ENCODE data around the gene ITGB1BP2. TPM values are rescaled to one million over a fixed set of nuclear protein-coding genes. Genes with fewer than 3 reads are reported as not detected.
"Not testable (repeated sequence)": the region's sequence is repeated elsewhere in the genome, so short reads cannot be mapped to it uniquely, and the experiment has no call there.

Gene ITGB1BP2
- total and polyA plus RNA-seq, 2 of the 8 experiments (the other 6 are each of a cell fraction or from before 2014, with no cell fraction given) = 2.9 to 5.2 TPM

- H3K4me2 ChIP-seq (ENCODE audit: insufficient read depth in 1 of 2, low read depth in 2 of 2, low read length in 2 of 2) = no peak overlapping the region
These were observed 14.4 kb downstream of the ITGB1BP2 start for GRCh38 chrX:71315917-71316316.

GRCh38 chrX:71316959-71317358 lies 15.4 kb downstream of the ITGB1BP2 start:
- H2BK12ac ChIP-seq (ENCODE audit: low read depth, low read length); H3K18ac ChIP-seq (ENCODE audit: extremely low read depth, low read length); H3K56ac ChIP-seq (replicated peaks; ENCODE audit: insufficient read length, low read depth, low read length); DNase-seq (ENCODE audit: low read depth in 1 of 2, low spot score in 2 of 2); H4K91ac ChIP-seq (replicated peaks; ENCODE audit: insufficient read length, low read length); CTCF ChIA-PET (ENCODE audit: partially characterized antibody); H3K9me3 ChIP-seq (ENCODE audit: insufficient read depth in 2 of 2, low read depth in 1 of 2, low read length in 1 of 2); H2BK15ac ChIP-seq (ENCODE audit: low read length); H3K14ac ChIP-seq (ENCODE audit: insufficient read length); H2BK5ac ChIP-seq (ENCODE audit: low read depth, low read length); H3K36me3 ChIP-seq (ENCODE audit: control insufficient read depth in 2 of 4, insufficient read depth in 4 of 4, low read length in 3 of 4); H4K5ac ChIP-seq (ENCODE audit: insufficient read length, low read depth, low read length); FAIRE-seq; H2AK5ac ChIP-seq (ENCODE audit: low read depth, low read length); H3K4me2 ChIP-seq (ENCODE audit: insufficient read depth in 1 of 2, low read depth in 2 of 2, low read length in 2 of 2); H3K4ac ChIP-seq (replicated peaks; ENCODE audit: insufficient read length, low read depth, low read length); H3K23ac ChIP-seq (ENCODE audit: insufficient read length); H2BK120ac ChIP-seq (replicated peaks; ENCODE audit: low read depth, low read length); H3K23me2 ChIP-seq (ENCODE audit: low read depth, low read length); H3K79me2 ChIP-seq (ENCODE audit: control insufficient read depth in 1 of 2, insufficient read depth in 2 of 2, low read length in 2 of 2); H3K79me1 ChIP-seq (ENCODE audit: low read depth, low read length); H4K20me1 ChIP-seq (replicated peaks in 1 of 2; ENCODE audit: control insufficient read depth in 1 of 2, insufficient read depth in 2 of 2, low read length in 2 of 2); H4K8ac ChIP-seq (ENCODE audit: extremely low read depth, insufficient read depth, low read length); H3K4me3 ChIP-seq (ENCODE audit: extremely low read depth in 1 of 4, insufficient read depth in 2 of 4, low read depth in 3 of 4, low read length in 4 of 4); H3K27me3 ChIP-seq (replicated peaks in 1 of 4; ENCODE audit: control insufficient read depth in 3 of 4, extremely low read depth in 1 of 4, insufficient read depth in 3 of 4, low read length in 3 of 4); H2BK20ac ChIP-seq (ENCODE audit: low read length); H3K9ac ChIP-seq (replicated peaks in 1 of 4; ENCODE audit: extremely low read depth in 1 of 4, low read depth in 3 of 4, low read length in 3 of 4); H3K4me1 ChIP-seq (replicated peaks in 1 of 4; ENCODE audit: control insufficient read depth in 3 of 4, insufficient read depth in 4 of 4, low read length in 3 of 4); H3K27ac ChIP-seq (ENCODE audit: low read depth, low read length); H2AFZ ChIP-seq (ENCODE audit: low read length): not testable (repeated sequence)
- WGBS, 2 experiments (ENCODE audit: extremely low coverage in 1 of 2, insufficient coverage in 1 of 2, insufficient read length in 1 of 2, insufficient replicate concordance in 2 of 2, low coverage in 1 of 2, low lambda C conversion rate in 2 of 2, missing lambda C conversion rate in 1 of 2) = no CpG with 5 or more reads among the region's 1 CpG
- POLR2A ChIA-PET (ENCODE audit: partially characterized antibody) = interaction anchor here (1.5 kb wide), 1 partner anchor 10 kb away, joined by 3 read pairs; no protein-coding TSS in a partner anchor

More at GRCh38 chrX:71315917-71316316, 14.4 kb downstream of the ITGB1BP2 start:
- H3K9me3 ChIP-seq (ENCODE audit: insufficient read depth in 2 of 2, low read depth in 1 of 2, low read length in 1 of 2) = no peaks in the 10 kb centered on the region
- no peak overlapping the region for H2BK15ac ChIP-seq (ENCODE audit: low read length)
- H3K23ac ChIP-seq (ENCODE audit: insufficient read length) = no peak overlapping the region
- ChIA-PET POLR2A (ENCODE audit: partially characterized antibody) (interaction anchor here (1.1 to 1.2 kb wide), 2 partner anchors 12 to 19 kb away, joined by 3 read pairs; no protein-coding TSS in a partner anchor), CTCF (ENCODE audit: partially characterized antibody) (no interaction called here)
- H3K79me2 ChIP-seq (ENCODE audit: control insufficient read depth in 1 of 2, insufficient read depth in 2 of 2, low read length in 2 of 2) = no peaks in the 10 kb centered on the region
- H3K56ac ChIP-seq (replicated peaks; ENCODE audit: insufficient read length, low read depth, low read length) = no peak overlapping the region
- no peak overlapping the region for H3K14ac ChIP-seq (ENCODE audit: insufficient read length)
- no peak overlapping the region for H2BK20ac ChIP-seq (ENCODE audit: low read length)
- H3K36me3 ChIP-seq (ENCODE audit: control insufficient read depth in 2 of 4, insufficient read depth in 4 of 4, low read length in 3 of 4) = peaks cover 0 to 2% (median 0%) of the 10 kb centered on the region in 4 experiments; a peak in 1 of 8 replicates
- H3K4me3 ChIP-seq (ENCODE audit: extremely low read depth in 1 of 4, insufficient read depth in 2 of 4, low read depth in 3 of 4, low read length in 4 of 4) = no peak overlapping the region
- 93% methylated on average over 3 of the region's 7 CpGs; no CpG with 5 or more reads in 1 of the 2 experiments for WGBS, 2 experiments (ENCODE audit: extremely low coverage in 1 of 2, insufficient coverage in 1 of 2, insufficient read length in 1 of 2, insufficient replicate concordance in 2 of 2, low coverage in 1 of 2, low lambda C conversion rate in 2 of 2, missing lambda C conversion rate in 1 of 2)
- no peaks in the 10 kb centered on the region for H3K23me2 ChIP-seq (ENCODE audit: low read depth, low read length)
- no peak overlapping the region for H2BK120ac ChIP-seq (replicated peaks; ENCODE audit: low read depth, low read length)
- no peak overlapping the region for H4K91ac ChIP-seq (replicated peaks; ENCODE audit: insufficient read length, low read length)
- H4K5ac ChIP-seq (ENCODE audit: insufficient read length, low read depth, low read length) = no peak overlapping the region
- no peak overlapping the region for H3K27ac ChIP-seq (ENCODE audit: low read depth, low read length)
- no peaks in the 10 kb centered on the region for H3K79me1 ChIP-seq (ENCODE audit: low read depth, low read length)
- H2BK12ac ChIP-seq (ENCODE audit: low read depth, low read length) = no peak overlapping the region
- no peaks in the 10 kb centered on the region for H4K20me1 ChIP-seq (replicated peaks in 1 of 2; ENCODE audit: control insufficient read depth in 1 of 2, insufficient read depth in 2 of 2, low read length in 2 of 2)
- no peak overlapping the region for H3K9ac ChIP-seq (replicated peaks in 1 of 4; ENCODE audit: extremely low read depth in 1 of 4, low read depth in 3 of 4, low read length in 3 of 4)
- no peaks in the 10 kb centered on the region for H3K4me1 ChIP-seq (replicated peaks in 1 of 4; ENCODE audit: control insufficient read depth in 3 of 4, insufficient read depth in 4 of 4, low read length in 3 of 4)
- H4K8ac ChIP-seq (ENCODE audit: extremely low read depth, insufficient read depth, low read length) = no peak overlapping the region
- no peak overlapping the region for H2AFZ ChIP-seq (ENCODE audit: low read length)
- no peak overlapping the region for H2AK5ac ChIP-seq (ENCODE audit: low read depth, low read length)
- no peak overlapping the region for H3K18ac ChIP-seq (ENCODE audit: extremely low read depth, low read length)
- TF ChIP-seq CEBPB (IDR thresholded peaks at IDR 0.05; ENCODE audit: low read depth, low read length) = no peak
- TF ChIP-seq JUND (IDR thresholded peaks at IDR 0.05; ENCODE audit: low read length) = no peak
- no peak for TF ChIP-seq EP300 (IDR thresholded peaks at IDR 0.05; ENCODE audit: borderline replicate concordance in 1 of 2, low read depth in 2 of 2, low read length in 2 of 2)
- TF ChIP-seq TCF12 (IDR thresholded peaks at IDR 0.05; ENCODE audit: low read depth, low read length) = no peak
- H3K27me3 ChIP-seq (replicated peaks in 1 of 4; ENCODE audit: control insufficient read depth in 3 of 4, extremely low read depth in 1 of 4, insufficient read depth in 3 of 4, low read length in 3 of 4) = no peaks in the 10 kb centered on the region
- DNase-seq (ENCODE audit: low read depth in 1 of 2, low spot score in 2 of 2) = no peak
- FAIRE-seq = no peak
- H3K4ac ChIP-seq (replicated peaks; ENCODE audit: insufficient read length, low read depth, low read length) = no peak overlapping the region
- no peak overlapping the region for H2BK5ac ChIP-seq (ENCODE audit: low read depth, low read length)
